ENCODE measurements around the gene C1QBP.

The C1QBP gene

GRCh38 chr17:5416901-5417300, 22.1 kb downstream of the C1QBP start:
- Histone ChIP-seq H3K9me3 (no peaks in the 10 kb centered on the region), H3K36me3 (peaks cover 14% of the 10 kb centered on the region), H3K4me3 (ENCODE audit: low read depth, low read length) (no peak overlapping the region), H3K4me1 (no peaks in the 10 kb centered on the region), H3K27me3 (no peaks in the 10 kb centered on the region)
- no peak for DNase-seq
- TF ChIP-seq, protein P1, sequence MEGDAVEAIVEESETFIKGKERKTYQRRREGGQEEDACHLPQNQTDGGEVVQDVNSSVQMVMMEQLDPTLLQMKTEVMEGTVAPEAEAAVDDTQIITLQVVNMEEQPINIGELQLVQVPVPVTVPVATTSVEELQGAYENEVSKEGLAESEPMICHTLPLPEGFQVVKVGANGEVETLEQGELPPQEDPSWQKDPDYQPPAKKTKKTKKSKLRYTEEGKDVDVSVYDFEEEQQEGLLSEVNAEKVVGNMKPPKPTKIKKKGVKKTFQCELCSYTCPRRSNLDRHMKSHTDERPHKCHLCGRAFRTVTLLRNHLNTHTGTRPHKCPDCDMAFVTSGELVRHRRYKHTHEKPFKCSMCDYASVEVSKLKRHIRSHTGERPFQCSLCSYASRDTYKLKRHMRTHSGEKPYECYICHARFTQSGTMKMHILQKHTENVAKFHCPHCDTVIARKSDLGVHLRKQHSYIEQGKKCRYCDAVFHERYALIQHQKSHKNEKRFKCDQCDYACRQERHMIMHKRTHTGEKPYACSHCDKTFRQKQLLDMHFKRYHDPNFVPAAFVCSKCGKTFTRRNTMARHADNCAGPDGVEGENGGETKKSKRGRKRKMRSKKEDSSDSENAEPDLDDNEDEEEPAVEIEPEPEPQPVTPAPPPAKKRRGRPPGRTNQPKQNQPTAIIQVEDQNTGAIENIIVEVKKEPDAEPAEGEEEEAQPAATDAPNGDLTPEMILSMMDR (IDR thresholded peaks at IDR 0.05; ENCODE audit: low read depth, low read length) = no peak

- TF ChIP-seq, protein P1 (IDR thresholded peaks at IDR 0.05; ENCODE audit: low read depth, low read length) = no peak
- Histone ChIP-seq H3K27me3 (no peaks in the 10 kb centered on the region), H3K4me1 (no peaks in the 10 kb centered on the region), H3K9me3 (no peaks in the 10 kb centered on the region), H3K4me3 (ENCODE audit: low read depth, low read length) (no peak overlapping the region), H3K36me3 (peaks cover 18% of the 10 kb centered on the region)
- DNase-seq = no peak
Measured at GRCh38 chr17:5413682-5414081, 25.3 kb downstream of the C1QBP start.

DNA sequence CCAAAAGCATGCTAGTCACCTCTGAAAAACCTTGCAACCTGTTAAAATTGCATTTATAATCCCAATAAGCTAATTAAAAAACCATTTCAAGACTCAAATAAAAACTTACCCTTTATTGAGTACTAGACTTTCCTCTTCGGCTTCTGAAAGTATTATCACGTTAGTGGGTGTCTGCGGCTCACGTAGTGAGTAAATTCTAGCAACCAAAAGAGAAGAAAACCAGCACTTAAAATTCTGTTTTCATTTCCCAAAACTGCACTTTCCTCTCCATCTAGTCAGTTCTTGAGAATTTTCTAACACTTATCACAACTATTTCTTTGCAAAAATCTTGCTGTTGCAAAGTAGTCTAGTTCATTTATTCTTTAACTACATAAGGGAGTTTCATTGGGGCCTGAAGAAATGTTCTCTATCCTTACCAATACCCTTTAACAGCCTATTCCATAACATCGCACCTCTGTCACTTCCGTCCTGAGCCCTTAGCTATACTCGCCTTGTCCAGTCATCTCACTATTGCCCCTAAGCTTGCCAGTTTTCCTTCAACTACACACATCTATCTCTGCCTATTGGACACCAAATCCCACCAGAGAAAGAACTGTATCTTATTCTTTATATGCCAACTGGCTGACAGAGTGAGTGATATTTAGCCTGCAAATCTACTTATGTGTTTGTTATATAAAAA, 28.2 kb downstream of the C1QBP start:
- TF ChIP-seq, protein P1 (IDR thresholded peaks at IDR 0.05; ENCODE audit: low read depth, low read length) = no peak
- H3K9me3 ChIP-seq = no peaks in the 10 kb centered on the region
- DNase-seq = no peak
- H3K4me3 ChIP-seq (ENCODE audit: low read depth, low read length) = no peak overlapping the region
- H3K4me1 ChIP-seq = no peaks in the 10 kb centered on the region
- H3K36me3 ChIP-seq = peaks cover 31% of the 10 kb centered on the region
- no peaks in the 10 kb centered on the region for H3K27me3 ChIP-seq

DNA sequence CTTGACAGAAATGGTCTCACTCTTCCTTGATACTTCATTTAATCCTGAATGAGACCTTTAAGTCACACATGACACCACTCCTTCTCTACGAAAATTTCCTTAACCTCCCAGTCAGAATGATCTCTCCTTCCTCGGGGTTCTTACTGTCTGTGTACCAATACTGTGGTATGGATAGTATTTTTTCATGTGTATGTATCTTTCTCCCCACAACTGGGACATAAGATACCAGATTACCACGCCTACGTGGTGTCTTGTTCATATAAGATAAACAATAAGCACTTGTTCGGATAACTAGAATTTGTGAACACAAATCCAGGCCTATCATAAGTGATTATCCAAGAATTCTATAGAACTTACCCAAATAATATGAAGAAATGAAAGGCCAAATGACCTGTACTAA, 30.8 kb downstream of the C1QBP start:
- DNase-seq = no peak
- Histone ChIP-seq H3K36me3 (peaks cover 44% of the 10 kb centered on the region), H3K4me1 (no peaks in the 10 kb centered on the region), H3K9me3 (no peaks in the 10 kb centered on the region), H3K27me3 (no peaks in the 10 kb centered on the region), H3K4me3 (ENCODE audit: low read depth, low read length) (no peak overlapping the region)
- TF ChIP-seq, protein P1 (IDR thresholded peaks at IDR 0.05; ENCODE audit: low read depth, low read length) = no peak

GRCh38 chr17:5405400-5405799, 33.6 kb downstream of the C1QBP start:
- no peak for DNase-seq
- Histone ChIP-seq H3K36me3 (peaks cover 41% of the 10 kb centered on the region), H3K27me3 (no peaks in the 10 kb centered on the region), H3K4me3 (ENCODE audit: low read depth, low read length) (no peak overlapping the region), H3K4me1 (no peaks in the 10 kb centered on the region), H3K9me3 (no peaks in the 10 kb centered on the region)
- TF ChIP-seq, protein P1 (IDR thresholded peaks at IDR 0.05; ENCODE audit: low read depth, low read length) = no peak

- peaks cover 26% of the 10 kb centered on the region for H3K36me3 ChIP-seq
Measured at GRCh38 chr17:5399767-5400166, 39.2 kb downstream of the C1QBP start.

More at GRCh38 chr17:5399767-5400166, 39.2 kb downstream of the C1QBP start:
- Histone ChIP-seq H3K4me3 (ENCODE audit: low read depth, low read length) (no peak overlapping the region), H3K4me1 (no peaks in the 10 kb centered on the region), H3K9me3 (no peaks in the 10 kb centered on the region), H3K27me3 (no peaks in the 10 kb centered on the region)
- no peak for DNase-seq
- TF ChIP-seq, protein P1 (IDR thresholded peaks at IDR 0.05; ENCODE audit: low read depth, low read length) = no peak
